Parathyroid adenoma (tissue), 2 donors: Measurements from ENCODE around the gene INF2.
"Not testable (repeated sequence)": the region's sequence is repeated elsewhere in the genome, so short reads cannot be mapped to it uniquely, and the experiment has no call there.

Experiments
- H2AFZ ChIP-seq: fragments of 300-600 bp; sonication (generic); one replicate; pipeline ENCODE4 v1.7.0; 2017; ENCODE audit warnings: antibody characterized with exemption, mild to moderate bottlenecking
- H3K27ac ChIP-seq: fragments of 300-600 bp; sonication (generic); one replicate; pipeline ENCODE4 v1.7.0; 2017
- H3K27me3 ChIP-seq: fragments of 300-600 bp; sonication (generic); one replicate; pipeline ENCODE4 v1.7.0; 2017; ENCODE audit warnings: low read length; ENCODE audit not compliant: control insufficient read depth, insufficient read depth
- H3K36me3 ChIP-seq: fragments of 300-600 bp; sonication (generic); one replicate; pipeline ENCODE4 v1.7.0; 2017; ENCODE audit warnings: low read length; ENCODE audit not compliant: control insufficient read depth, insufficient read depth
- H3K4me1 ChIP-seq: fragments of 300-600 bp; sonication (generic); one replicate; pipeline ENCODE4 v1.7.0; 2017; ENCODE audit warnings: control low read depth
- H3K4me2 ChIP-seq: fragments of 300-600 bp; sonication (generic); one replicate; pipeline ENCODE4 v1.7.0; 2017; ENCODE audit warnings: low read length
- H3K4me3 ChIP-seq: fragments of 300-600 bp; sonication (generic); one replicate; pipeline ENCODE4 v1.7.0; 2017; ENCODE audit warnings: low read depth, low read length
- H3K79me2 ChIP-seq: fragments of 300-600 bp; sonication (generic); one replicate; pipeline ENCODE4 v1.7.0; 2017; ENCODE audit warnings: control low read depth
- H3K9ac ChIP-seq: fragments of 300-600 bp; sonication (generic); one replicate; pipeline ENCODE4 v1.7.0; 2017; ENCODE audit warnings: mild to moderate bottlenecking
- H3K9me3 ChIP-seq: fragments of 300-600 bp; sonication (generic); one replicate; pipeline ENCODE4 v1.7.0; 2017; ENCODE audit warnings: low read length; ENCODE audit not compliant: control insufficient read depth
- TF ChIP-seq, protein P1 (sequence below): fragments of 300-600 bp; sonication (generic); IDR thresholded peaks from one replicate; pipeline ENCODE4 v1.7.0; 2017; ENCODE audit warnings: antibody characterized with exemption, mild to moderate bottlenecking
- donor health status: primary hyperparathyroidism.

Gene INF2

GRCh38 chr14:104659146-104659545, 30.3 kb upstream of the INF2 start:
- Histone ChIP-seq H3K9ac (no peak overlapping the region), H3K9me3 (no peaks in the 10 kb centered on the region), H3K27ac (no peak overlapping the region), H3K4me1 (no peaks in the 10 kb centered on the region), H2AFZ (no peak overlapping the region), H3K4me3 (no peak overlapping the region), H3K4me2 (no peak overlapping the region), H3K36me3 (no peaks in the 10 kb centered on the region), H3K27me3 (no peaks in the 10 kb centered on the region), H3K79me2 (no peaks in the 10 kb centered on the region)
- TF ChIP-seq, protein P1, sequence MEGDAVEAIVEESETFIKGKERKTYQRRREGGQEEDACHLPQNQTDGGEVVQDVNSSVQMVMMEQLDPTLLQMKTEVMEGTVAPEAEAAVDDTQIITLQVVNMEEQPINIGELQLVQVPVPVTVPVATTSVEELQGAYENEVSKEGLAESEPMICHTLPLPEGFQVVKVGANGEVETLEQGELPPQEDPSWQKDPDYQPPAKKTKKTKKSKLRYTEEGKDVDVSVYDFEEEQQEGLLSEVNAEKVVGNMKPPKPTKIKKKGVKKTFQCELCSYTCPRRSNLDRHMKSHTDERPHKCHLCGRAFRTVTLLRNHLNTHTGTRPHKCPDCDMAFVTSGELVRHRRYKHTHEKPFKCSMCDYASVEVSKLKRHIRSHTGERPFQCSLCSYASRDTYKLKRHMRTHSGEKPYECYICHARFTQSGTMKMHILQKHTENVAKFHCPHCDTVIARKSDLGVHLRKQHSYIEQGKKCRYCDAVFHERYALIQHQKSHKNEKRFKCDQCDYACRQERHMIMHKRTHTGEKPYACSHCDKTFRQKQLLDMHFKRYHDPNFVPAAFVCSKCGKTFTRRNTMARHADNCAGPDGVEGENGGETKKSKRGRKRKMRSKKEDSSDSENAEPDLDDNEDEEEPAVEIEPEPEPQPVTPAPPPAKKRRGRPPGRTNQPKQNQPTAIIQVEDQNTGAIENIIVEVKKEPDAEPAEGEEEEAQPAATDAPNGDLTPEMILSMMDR, result no peak

DNA sequence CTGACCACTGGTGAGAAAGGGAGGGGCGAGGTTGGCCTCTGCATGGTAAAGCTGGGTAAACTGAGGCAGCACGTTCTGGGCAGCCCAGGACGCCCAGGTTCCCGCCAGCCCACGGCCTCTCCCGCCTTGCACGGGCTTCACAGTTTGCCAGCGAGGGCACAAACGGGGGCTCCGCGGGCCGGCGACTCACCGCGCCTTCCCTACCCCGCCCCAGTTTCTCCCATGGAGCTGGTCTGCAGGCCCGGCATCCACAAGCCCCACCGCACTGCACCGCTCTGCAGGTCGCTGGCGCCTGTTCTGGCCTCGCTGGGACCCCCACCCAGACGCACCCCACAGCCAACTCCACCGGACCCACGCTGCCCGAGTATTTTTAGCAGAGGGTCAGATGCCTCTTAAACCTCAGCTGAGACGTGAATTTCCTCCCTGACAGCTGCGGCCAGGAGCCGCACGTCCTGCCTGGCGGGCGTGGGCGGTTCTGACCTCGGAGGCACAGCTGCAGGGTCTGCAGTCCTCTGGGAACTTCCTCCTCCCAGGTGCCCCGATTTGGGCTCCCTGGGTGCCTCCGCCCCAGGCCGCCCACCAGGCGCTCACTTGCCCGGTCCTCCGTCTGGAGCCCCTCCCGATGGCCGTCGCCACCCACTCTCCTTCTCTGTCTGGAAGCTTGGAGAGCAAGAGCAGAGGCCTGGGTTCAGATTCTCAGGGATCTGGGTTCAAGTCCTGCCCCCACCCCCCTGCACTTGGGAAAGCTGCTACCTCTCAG, 29.5 kb upstream of the INF2 start:
- no peak overlapping the region for H2AFZ ChIP-seq
- no peak overlapping the region for H3K9ac ChIP-seq
- H3K27me3 ChIP-seq, result no peaks in the 10 kb centered on the region
- no peak overlapping the region for H3K4me3 ChIP-seq
- H3K36me3 ChIP-seq, result no peaks in the 10 kb centered on the region
- H3K4me2 ChIP-seq, result no peak overlapping the region
- TF ChIP-seq, protein P1, result no peak
- no peaks in the 10 kb centered on the region for H3K79me2 ChIP-seq
- no peaks in the 10 kb centered on the region for H3K9me3 ChIP-seq
- H3K4me1 ChIP-seq, result no peaks in the 10 kb centered on the region
- H3K27ac ChIP-seq, result no peak overlapping the region

DNA sequence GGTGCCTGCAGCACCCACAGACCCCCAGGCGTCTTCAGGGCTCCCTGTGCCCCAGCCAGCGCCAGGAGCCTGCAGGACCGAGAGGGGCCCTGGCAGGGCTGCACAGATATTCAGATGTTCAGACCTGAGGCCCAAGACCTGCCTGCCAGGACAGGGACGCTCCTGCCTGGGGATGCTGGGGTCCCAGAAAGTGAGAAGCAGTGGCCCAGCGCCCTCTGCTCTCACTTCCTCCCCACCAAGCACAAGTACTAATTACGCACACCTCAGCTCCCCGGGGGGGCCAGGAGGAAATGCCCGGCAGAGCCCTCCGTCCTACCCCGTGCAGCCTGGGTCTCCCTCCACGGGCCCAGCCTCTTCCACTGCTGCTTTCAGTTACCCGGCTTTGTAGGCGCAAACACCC, 28.8 kb upstream of the INF2 start:
- no peaks in the 10 kb centered on the region for H3K27me3 ChIP-seq
- H2AFZ ChIP-seq, result no peak overlapping the region
- TF ChIP-seq, protein P1, result no peak
- H3K79me2 ChIP-seq, result no peaks in the 10 kb centered on the region
- no peak overlapping the region for H3K4me2 ChIP-seq
- no peaks in the 10 kb centered on the region for H3K36me3 ChIP-seq
- H3K4me1 ChIP-seq, result no peaks in the 10 kb centered on the region
- H3K9me3 ChIP-seq, result no peaks in the 10 kb centered on the region
- no peak overlapping the region for H3K27ac ChIP-seq
- no peak overlapping the region for H3K4me3 ChIP-seq
- H3K9ac ChIP-seq, result no peak overlapping the region

GRCh38 chr14:104661086-104661485, 28.3 kb upstream of the INF2 start:
- Histone ChIP-seq H3K4me2 (no peak overlapping the region), H3K4me3 (no peak overlapping the region), H3K36me3 (no peaks in the 10 kb centered on the region), H3K9ac (no peak overlapping the region), H3K79me2 (no peaks in the 10 kb centered on the region), H3K9me3 (no peaks in the 10 kb centered on the region), H3K4me1 (no peaks in the 10 kb centered on the region), H3K27ac (no peak overlapping the region), H3K27me3 (no peaks in the 10 kb centered on the region), H2AFZ (no peak overlapping the region)
- TF ChIP-seq, protein P1, result no peak

GRCh38 chr14:104661528-104662157, 27.8 kb upstream of the INF2 start:
- H3K79me2 ChIP-seq, H3K9ac ChIP-seq, H3K27ac ChIP-seq, H3K4me2 ChIP-seq, H3K27me3 ChIP-seq, H3K4me3 ChIP-seq, H3K4me1 ChIP-seq, H3K9me3 ChIP-seq, H3K36me3 ChIP-seq, H2AFZ ChIP-seq: not testable (repeated sequence)

DNA sequence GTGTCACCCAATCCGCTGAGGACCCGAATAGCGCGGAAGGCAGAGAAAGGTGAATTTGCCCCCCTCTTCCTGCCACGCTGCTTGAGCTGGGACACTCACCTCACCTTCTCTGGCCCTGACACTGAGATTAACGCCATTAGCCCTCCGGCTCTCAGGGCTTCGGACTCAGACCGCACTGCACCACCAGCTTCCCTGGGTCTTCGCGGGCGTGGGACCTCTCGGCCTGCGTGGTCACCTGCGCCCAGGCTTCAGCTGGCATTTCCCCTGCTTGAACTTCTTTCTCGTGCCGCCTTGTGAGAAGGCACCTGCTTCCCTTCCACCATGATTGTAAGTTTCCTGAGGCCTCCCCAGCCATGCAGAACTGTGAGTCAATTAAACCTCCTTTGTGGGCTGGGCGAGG, 26.9 kb upstream of the INF2 start:
- not testable (repeated sequence) for H3K9ac ChIP-seq, H3K4me2 ChIP-seq, H3K4me1 ChIP-seq, H3K27me3 ChIP-seq, H3K79me2 ChIP-seq, H3K9me3 ChIP-seq, H2AFZ ChIP-seq, H3K36me3 ChIP-seq, H3K4me3 ChIP-seq, H3K27ac ChIP-seq
